Left lung (tissue), 10 donors: ENCODE data around the gene STPG3. TPM values are rescaled to one million over a fixed set of nuclear protein-coding genes. Genes with fewer than 3 reads are reported as not detected.

Experiments used
- ATAC-seq: fragments of 200-7000 bp; cut with Tn5 transposase; one replicate; pipeline ENCODE4 v1.9.1; 2020; ENCODE audit warnings: moderate library complexity
- DNase-seq, 4 donors: peaks; one replicate each; pipeline ENCODE4 v3.0.0-alpha.2; 2013 to 2020
- H3K27ac ChIP-seq, 2 donors: fragments of 200-600 bp; sonication (generic) in 1 of 2; one replicate each; pipeline versions ENCODE4 v1.5.0 to v1.8.0; 2020 to 2021
- H3K27me3 ChIP-seq, 2 donors: fragments of 200-600 bp; sonication (generic) in 1 of 2; one replicate each; pipeline versions ENCODE4 v1.5.0 to v1.8.0; 2020 to 2021
- H3K36me3 ChIP-seq, 2 donors: fragments of 200-600 bp; sonication (generic) in 1 of 2; one replicate each; pipeline versions ENCODE4 v1.5.0 to v1.8.0; 2020 to 2021
- H3K4me1 ChIP-seq, 2 donors: fragments of 200-600 bp; one replicate each; pipeline ENCODE4 v1.8.0; 2021
- H3K4me3 ChIP-seq, 2 donors: fragments of 200-600 bp; sonication (generic) in 1 of 2; one replicate each; pipeline versions ENCODE4 v1.5.0 to v1.8.0; 2020 to 2021; ENCODE audit warnings: mild to moderate bottlenecking in 1 of 2
- H3K9me3 ChIP-seq, 2 donors: fragments of 200-600 bp; sonication (generic) in 1 of 2; one replicate each; pipeline versions ENCODE4 v1.5.0 to v1.8.0; 2020 to 2021
- intact Hi-C, 2 donors: fragments of 100-400 bp; cut with DNase I; formaldehyde crosslinking; loops; one replicate each; pipeline versions ENCODE4 v1.11.2 to v1.14.2; 2022
- polyA plus RNA-seq, 6 donors: library from polyadenylated mRNA; unstranded; fragments of 120-200 nt; gene quantifications; one replicate each; pipeline ENCODE4 v1.2.1, GENCODE V29; 2013; ENCODE audit not compliant: insufficient read length in 6 of 6
- total RNA-seq, 2 donors: library from RNA; stranded (reverse); fragmentation: NEBNext Ultra II Directional; extraction: Animal tissue kit (Norgen Biotek cat#: 25700); gene quantifications; one replicate each; pipeline ENCODE4 v1.2.1, GENCODE V29; 2021
- TF ChIP-seq, protein P1 (sequence below), 2 donors: fragments of 200-600 bp; sonication (generic) in 1 of 2; IDR thresholded peaks; one replicate each; pipeline versions ENCODE4 v1.5.0 to v1.8.0; 2021; ENCODE audit warnings: antibody characterized with exemption in 2 of 2
- donor health status: DM: no; HTN: yes; CAD: no.
- donor health status: DM: no; HTN: no; CAD: no.

Gene STPG3
- total and polyA plus RNA-seq, 8 donors = 0.69 to 1.4 (median 0.89) TPM; not detected in 2

DNA sequence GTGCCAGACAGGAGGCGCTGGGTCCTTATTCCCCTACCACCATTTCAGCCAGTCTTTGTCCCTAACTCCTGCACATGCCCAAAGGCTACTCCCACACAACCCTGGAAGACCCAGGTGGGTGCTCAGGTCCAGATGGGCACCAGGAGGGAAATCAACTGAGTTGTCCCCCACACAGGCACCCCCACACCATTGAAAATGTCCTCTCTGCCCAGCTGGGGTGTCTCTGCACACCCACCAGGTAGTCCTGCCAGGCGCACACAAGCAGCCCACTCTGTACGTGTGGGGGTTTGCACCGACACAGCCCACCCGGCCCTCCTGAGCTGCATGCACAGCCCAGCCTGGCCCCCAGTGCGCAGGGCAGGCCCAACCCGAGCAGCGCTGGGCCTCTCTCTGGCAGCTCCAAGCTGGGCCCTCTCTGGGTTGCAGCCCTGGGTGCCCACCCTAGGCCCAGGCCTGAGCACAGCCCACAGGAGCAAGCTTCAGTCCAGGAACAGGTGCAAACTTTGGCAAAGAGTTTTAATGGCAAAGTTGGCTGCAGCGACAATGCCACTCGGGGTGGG, 31.2 kb upstream of the STPG3 start:
- no peak overlapping the region for H3K4me3 ChIP-seq
- H3K27ac ChIP-seq = no peak overlapping the region
- H3K27me3 ChIP-seq = peaks cover 0 to 18% of the 10 kb centered on the region in 2 donors
- H3K9me3 ChIP-seq = no peaks in the 10 kb centered on the region
- no peak for ATAC-seq
- H3K36me3 ChIP-seq = peaks cover 0 to 21% of the 10 kb centered on the region in 2 donors
- peaks cover 16 to 53% of the 10 kb centered on the region in 2 donors for H3K4me1 ChIP-seq
- no peak for DNase-seq
- intact Hi-C loops = no loop called here
- TF ChIP-seq, protein P1, sequence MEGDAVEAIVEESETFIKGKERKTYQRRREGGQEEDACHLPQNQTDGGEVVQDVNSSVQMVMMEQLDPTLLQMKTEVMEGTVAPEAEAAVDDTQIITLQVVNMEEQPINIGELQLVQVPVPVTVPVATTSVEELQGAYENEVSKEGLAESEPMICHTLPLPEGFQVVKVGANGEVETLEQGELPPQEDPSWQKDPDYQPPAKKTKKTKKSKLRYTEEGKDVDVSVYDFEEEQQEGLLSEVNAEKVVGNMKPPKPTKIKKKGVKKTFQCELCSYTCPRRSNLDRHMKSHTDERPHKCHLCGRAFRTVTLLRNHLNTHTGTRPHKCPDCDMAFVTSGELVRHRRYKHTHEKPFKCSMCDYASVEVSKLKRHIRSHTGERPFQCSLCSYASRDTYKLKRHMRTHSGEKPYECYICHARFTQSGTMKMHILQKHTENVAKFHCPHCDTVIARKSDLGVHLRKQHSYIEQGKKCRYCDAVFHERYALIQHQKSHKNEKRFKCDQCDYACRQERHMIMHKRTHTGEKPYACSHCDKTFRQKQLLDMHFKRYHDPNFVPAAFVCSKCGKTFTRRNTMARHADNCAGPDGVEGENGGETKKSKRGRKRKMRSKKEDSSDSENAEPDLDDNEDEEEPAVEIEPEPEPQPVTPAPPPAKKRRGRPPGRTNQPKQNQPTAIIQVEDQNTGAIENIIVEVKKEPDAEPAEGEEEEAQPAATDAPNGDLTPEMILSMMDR (IDR thresholded peaks at IDR 0.05) = no peak

DNA sequence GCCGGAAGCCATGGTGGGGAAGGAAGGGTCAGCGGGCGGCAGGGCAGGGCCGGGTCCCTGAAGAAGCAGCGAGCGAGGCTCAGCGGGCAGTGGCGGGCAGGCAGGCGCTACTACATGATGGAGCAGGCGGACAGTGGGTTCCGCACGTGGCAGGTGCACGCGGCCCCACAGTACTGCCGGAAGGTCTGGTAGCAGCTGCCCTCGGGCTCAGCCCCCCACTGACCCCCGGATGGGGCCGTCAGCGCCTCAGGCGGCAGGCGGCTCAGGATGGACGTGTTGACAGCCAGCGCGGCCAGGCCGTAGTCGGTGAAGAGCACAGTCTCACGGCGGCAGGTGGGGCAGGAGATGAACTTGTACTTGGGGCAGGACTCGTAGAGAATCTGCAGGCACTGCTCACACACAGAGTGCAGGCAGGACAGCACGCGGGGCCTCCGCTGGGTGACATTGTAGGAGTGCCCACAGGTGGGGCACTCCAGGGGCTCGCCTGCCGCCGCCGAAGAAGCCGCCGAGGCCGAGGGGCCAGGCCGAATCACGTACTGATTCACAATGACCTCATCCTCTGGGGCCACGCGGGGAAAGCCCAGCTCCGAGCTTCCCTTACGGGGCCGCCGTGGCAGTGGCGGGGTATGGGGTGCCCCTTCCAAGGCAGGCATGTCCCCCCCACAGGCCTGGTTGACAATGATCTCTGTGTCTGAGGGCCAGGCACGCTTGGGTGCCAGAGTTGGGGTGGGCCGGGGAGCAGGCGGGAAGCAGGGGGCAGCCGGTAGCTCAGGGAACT, 30.6 kb upstream of the STPG3 start:
- peaks cover 0 to 14% of the 10 kb centered on the region in 2 donors for H3K36me3 ChIP-seq
- no peak overlapping the region for H3K27ac ChIP-seq
- TF ChIP-seq, protein P1 (IDR thresholded peaks at IDR 0.05) = no peak
- DNase-seq (no peak), ATAC-seq (no peak)
- H3K4me3 ChIP-seq = no peak overlapping the region
- intact Hi-C loops = no loop called here
- H3K4me1 ChIP-seq = peaks cover 16 to 58% of the 10 kb centered on the region in 2 donors
- peaks cover 0 to 18% of the 10 kb centered on the region in 2 donors for H3K27me3 ChIP-seq
- no peaks in the 10 kb centered on the region for H3K9me3 ChIP-seq

DNA sequence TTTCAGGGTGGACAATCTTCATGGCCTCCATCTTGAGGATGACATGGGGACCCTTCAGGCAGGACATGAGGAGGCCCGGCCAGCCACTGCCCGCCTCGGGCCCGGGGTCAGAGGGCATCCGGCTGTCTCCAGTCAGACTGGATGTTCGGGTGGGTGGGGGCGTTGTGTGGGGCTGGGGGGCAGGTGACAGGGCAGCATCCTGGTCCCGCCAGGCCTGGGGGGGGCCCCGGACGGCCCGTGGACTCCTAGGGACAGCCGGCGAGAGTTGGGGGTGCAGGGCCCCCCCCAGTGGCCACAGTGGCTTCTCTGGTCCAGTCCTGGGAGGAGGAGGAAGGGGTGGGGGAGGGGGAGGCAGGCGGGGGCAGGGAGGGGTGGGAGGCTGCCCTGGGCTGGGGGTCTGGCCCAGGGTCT, 30.0 kb upstream of the STPG3 start:
- Histone ChIP-seq H3K36me3 (peaks cover 0 to 8% of the 10 kb centered on the region in 2 donors), H3K4me1 (peaks cover 16 to 60% of the 10 kb centered on the region in 2 donors), H3K27me3 (peaks cover 0 to 18% of the 10 kb centered on the region in 2 donors), H3K9me3 (no peaks in the 10 kb centered on the region), H3K27ac (no peak overlapping the region), H3K4me3 (peak overlapping the region in 1 of 2 donors; percentile 31)
- DNase-seq = no peak
- intact Hi-C loops = no loop called here
- ATAC-seq = no peak
- TF ChIP-seq, protein P1 (IDR thresholded peaks at IDR 0.05) = no peak

DNA sequence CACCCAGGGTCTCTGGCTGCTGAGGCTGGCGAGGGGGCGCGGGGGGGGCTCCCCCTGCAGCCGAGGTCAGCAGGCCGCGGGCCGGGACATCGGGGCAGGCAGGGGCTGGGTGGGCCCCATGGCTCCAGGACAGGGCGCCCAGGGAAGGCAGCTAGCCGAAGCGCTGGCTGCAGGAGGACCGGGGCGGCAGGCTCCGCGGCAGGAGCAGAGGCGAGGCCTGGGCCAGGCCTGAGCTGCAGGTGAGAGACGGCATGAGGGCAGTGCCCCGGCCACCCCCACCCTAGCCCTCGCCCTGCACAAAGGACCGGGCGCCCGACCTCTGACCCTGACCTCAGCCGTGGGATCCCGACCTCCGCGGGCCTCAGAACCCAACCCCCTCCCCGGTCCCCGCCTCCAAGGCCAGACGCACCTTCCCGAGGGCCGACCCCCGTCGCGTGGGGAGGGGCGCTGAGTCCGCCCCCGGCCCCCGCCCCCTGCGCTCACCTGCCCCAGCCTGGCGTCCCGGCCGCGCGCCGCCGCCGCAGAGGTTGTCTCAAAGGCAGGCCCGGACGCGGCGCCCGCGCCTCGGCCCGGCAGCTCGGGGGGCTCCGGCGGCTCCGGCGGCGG, 29.5 kb upstream of the STPG3 start:
- peaks cover 16 to 64% of the 10 kb centered on the region in 2 donors for H3K4me1 ChIP-seq
- H3K27ac ChIP-seq = no peak overlapping the region
- H3K9me3 ChIP-seq = no peaks in the 10 kb centered on the region
- peaks cover 0 to 3% of the 10 kb centered on the region in 2 donors for H3K36me3 ChIP-seq
- peaks cover 0 to 20% of the 10 kb centered on the region in 2 donors for H3K27me3 ChIP-seq
- peak overlapping the region; percentile 11 to 31 for H3K4me3 ChIP-seq
- DNase-seq (no peak), ATAC-seq (no peak)
- intact Hi-C loops = no loop called here
- TF ChIP-seq, protein P1 (IDR thresholded peaks at IDR 0.05) = no peak
